CD4-positive, alpha-beta T cell treated with Interferon gamma for 1 hour (primary cell): ENCODE results near the gene ITFG2.

Experiments
- DNase-seq: peaks from one replicate; pipeline ENCODE4 v3.0.0-alpha.2; 2020

The ITFG2 gene

GRCh38 chr12:2795291-2796186 lies 16.9 kb upstream of the ITFG2 start:
- peak; percentile 66 for DNase-seq

DNA sequence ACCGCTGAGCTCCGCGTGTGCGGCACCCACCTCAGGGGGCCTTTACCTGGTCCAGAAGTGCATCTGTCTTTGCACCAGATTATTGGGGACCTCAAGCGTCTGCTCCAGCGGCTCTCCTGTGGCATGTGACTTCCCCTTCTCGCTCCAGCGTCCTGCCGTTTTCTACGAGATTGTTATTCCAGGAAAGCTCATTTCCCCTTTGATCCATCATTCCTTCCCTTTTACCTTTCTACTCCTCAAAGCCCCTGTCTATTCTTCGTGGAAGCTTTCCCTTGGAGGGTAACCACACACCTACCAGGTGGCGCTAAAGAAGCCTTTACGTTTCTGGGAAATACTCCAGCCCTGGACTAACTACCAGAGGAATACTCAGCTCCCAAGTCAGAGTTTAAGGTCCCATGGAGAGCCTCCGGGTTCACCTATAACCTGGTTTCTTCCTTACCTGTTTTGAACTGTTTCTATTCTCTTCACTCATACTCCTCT lies 16.2 kb upstream of the ITFG2 start:
- no peak for DNase-seq

GRCh38 chr12:2797721-2798418 lies 14.6 kb upstream of the ITFG2 start:
- no peak for DNase-seq

DNA sequence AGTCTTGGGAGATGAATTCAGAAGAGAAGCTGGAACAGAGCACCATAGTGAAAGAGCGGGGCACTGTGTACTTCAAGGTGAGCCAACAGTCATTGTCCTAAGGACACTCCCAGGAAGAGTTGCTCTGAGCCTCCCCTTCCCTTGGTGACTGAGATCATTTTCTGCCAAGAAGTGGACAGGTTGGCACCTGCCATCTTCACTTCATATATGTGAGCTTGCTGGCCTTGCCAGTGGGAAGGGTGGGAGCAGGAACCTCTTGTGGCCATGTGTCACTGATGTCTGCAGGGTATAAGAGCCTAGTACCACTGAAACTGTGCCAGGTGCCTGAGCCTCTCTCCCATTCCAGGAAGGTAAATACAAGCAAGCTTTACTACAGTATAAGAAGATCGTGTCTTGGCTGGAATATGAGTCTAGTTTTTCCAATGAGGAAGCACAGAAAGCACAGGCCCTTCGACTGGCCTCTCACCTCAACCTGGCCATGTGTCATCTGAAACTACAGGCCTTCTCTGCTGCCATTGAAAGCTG lies 12.4 kb upstream of the ITFG2 start:
- no peak for DNase-seq

DNA sequence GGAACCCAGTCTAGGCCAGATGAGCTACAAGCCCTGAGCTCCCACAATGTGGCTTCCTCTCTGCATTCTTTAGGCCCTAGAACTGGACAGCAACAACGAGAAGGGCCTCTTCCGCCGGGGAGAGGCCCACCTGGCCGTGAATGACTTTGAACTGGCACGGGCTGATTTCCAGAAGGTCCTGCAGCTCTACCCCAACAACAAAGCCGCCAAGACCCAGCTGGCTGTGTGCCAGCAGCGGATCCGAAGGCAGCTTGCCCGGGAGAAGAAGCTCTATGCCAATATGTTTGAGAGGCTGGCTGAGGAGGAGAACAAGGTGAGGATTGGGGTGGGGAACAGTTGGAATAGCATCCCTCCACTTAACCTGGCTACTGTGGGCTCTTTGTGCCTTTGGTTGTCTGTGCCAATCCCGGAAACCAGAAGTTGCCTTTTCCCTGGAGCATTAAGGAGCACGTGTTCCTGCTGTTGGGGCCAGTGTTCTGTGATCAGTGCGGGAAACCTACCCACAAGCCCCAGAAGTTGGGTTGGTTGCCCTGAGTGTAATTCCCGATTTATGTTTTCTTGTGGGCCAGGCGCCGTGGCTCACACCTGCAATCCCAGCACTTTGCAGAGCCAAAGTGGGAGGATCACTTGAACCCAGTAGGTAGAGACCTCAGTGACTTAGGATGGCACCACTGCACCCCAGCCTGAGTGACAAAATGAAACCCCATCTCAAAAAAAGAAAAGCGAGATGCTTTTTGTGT lies 11.3 kb upstream of the ITFG2 start:
- no peak for DNase-seq

DNA sequence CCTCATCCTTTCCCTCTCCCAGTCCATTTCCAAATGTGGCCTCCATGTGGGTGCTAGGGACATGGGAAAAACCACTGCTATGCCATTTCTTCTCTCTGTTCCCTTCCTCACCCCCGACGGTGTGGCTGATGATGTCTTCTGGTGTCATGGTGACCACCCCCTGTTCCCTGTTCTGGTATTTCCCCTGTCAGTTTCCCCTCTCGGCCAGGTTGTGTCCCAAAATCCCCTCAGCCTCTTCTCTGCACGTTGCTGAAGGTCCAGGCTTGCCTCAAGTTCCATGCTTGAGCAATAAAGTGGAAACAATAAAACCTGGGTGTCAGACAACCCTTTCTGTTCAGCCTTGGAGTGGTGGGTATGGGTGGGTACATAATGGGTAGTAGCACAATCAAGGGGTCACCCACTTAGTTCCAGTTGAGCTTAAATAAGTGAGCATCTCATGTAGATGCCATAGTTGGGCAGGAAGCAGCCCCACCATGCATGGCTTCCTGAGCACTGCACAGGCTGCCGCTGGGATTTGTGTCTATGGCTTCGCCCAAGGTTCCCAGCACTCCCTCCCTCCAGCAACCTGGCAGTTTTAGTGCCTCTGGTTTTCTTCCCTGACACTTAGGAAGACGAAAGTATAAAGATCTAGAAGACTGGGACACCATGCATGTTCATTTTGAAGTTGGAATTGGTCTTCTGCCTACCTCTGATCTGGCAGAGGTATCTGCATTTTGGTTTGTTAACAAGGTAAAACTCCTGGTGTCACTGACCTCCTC lies 8.7 kb upstream of the ITFG2 start:
- DNase-seq = no peak

GRCh38 chr12:2804393-2805142 lies 7.9 kb upstream of the ITFG2 start:
- DNase-seq = no peak

- no peak for DNase-seq
These were observed 7.3 kb upstream of the ITFG2 start for GRCh38 chr12:2805143-2805520.

- no peak for DNase-seq
These were observed 5.8 kb upstream of the ITFG2 start for GRCh38 chr12:2806700-2807099.

DNA sequence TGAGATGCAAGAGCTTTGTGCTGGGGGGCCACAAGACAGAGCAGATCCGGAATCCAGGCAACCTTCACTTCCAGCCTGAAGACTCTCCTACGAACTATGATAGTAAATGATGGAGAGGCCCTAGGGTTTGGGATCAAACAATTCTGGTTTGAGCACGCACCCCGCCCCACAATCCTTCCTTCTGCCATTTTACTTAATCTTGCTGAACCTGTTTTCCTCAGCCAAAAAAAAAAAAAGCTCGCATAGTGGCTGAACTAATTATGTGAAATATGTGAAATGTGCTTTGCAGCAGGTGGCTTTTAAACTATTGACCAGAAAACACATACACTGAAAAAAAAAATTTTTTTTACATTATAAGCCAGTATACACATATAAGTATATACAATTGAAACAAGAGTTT lies 667 bp upstream of the ITFG2 start:
- no peak for DNase-seq

- DNase-seq = peak; percentile 26
These were observed 1.0 kb downstream of the ITFG2 start for GRCh38 chr12:2813214-2814185.

DNA sequence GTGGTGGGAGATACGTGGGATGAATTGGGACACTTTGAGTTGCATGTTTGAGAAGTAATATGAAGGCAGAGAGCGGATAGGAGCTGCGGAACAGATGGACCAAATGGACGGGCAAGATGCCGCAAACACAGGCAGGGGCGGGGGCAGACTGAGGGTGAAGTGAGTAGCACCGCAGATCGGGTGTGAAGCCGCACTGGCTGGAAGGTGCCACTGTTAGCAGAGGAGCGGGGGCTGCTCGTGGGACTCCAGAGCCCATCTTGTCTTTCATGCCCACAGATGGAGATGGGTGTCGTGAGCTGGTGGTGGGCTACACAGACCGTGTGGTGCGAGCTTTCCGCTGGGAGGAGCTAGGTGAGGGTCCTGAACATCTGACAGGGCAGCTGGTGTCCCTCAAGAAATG lies 7.3 kb downstream of the ITFG2 start:
- DNase-seq = no peak

- DNase-seq = no peak
These were observed 8.0 kb downstream of the ITFG2 start for GRCh38 chr12:2820432-2820831.

- no peak for DNase-seq
These were observed 11.0 kb downstream of the ITFG2 start for GRCh38 chr12:2823483-2823882.

GRCh38 chr12:2824541-2824940 lies 12.1 kb downstream of the ITFG2 start:
- DNase-seq = no peak

GRCh38 chr12:2825132-2825531 lies 12.7 kb downstream of the ITFG2 start:
- no peak for DNase-seq

GRCh38 chr12:2826036-2826435 lies 13.6 kb downstream of the ITFG2 start:
- no peak for DNase-seq

GRCh38 chr12:2826721-2827515 lies 14.4 kb downstream of the ITFG2 start:
- no peak for DNase-seq

- DNase-seq = no peak
These were observed 16.8 kb downstream of the ITFG2 start for GRCh38 chr12:2829275-2829674.
